ENCODE results near the gene TMC7. TPM values are rescaled to one million over a fixed set of nuclear protein-coding genes. Genes with fewer than 3 reads are reported as not detected.

Gene TMC7
- total RNA-seq, 6 experiments from 2014 or later = 0.16 to 0.37 (median 0.27) TPM

DNA sequence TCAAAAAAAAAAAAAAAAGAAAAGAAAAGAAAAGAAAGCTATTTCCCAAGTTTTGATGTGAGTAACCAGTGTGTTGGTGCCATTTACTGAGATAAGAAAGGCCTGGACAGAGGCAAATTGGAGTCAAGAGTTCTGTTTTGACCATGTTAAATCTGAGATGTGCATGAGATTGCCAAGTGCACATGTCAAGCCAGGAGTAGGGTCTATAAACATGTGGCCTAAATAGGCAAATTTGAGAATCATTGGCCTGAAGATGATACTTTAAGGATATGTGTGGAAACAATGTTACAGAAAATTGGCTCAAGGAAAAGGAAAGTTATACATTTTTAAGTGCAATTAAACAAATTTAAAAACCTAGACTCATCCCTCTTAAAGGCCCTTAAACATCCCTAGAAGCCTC is 42.3 kb upstream of the TMC7 start:
- no peak overlapping the region for H3K4me3 ChIP-seq
- no peaks in the 10 kb centered on the region for H3K36me3 ChIP-seq
- no peak for TF ChIP-seq CTCF (IDR thresholded peaks at IDR 0.05)
- no peak for TF ChIP-seq POLR2A (IDR thresholded peaks at IDR 0.05)
- no peak for DNase-seq
- H3K27me3 ChIP-seq = no peaks in the 10 kb centered on the region
- ATAC-seq = no peak
- intact Hi-C loops (cut with DNase I) = no loop called here
- H3K27ac ChIP-seq = no peak overlapping the region
- peaks cover 0 to 3% (median 1%) of the 10 kb centered on the region in 4 donors for H3K4me1 ChIP-seq
- H3K9me3 ChIP-seq = no peaks in the 10 kb centered on the region

DNA sequence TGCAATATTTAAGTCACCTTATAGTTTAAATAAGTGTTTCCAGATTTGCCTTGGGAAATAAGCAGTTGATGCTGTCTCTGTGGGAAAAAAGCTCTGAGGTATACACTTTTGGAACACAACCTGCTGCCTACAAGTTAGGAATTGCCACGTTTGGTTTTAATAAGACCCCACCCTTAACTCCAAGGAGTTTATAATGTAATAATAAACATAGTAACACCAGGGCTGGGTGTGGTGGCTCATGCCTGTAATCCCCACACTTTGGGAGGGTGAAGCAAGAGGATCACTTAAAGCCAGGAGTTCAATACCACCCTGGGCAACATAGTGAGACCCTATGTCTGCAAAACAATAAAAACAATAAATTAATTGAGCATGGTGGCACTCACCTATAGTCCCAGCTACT is 41.7 kb upstream of the TMC7 start:
- Histone ChIP-seq H3K4me1 (peaks cover 0 to 4% (median 2%) of the 10 kb centered on the region in 4 donors), H3K27me3 (no peaks in the 10 kb centered on the region), H3K4me3 (no peak overlapping the region), H3K36me3 (no peaks in the 10 kb centered on the region), H3K9me3 (no peaks in the 10 kb centered on the region), H3K27ac (no peak overlapping the region)
- DNase-seq (no peak), ATAC-seq (no peak)
- intact Hi-C loops (cut with DNase I) = no loop called here
- WGBS (ENCODE audit: insufficient coverage, low coverage, low lambda C conversion rate, missing lambda C conversion rate) = 56% methylated on average over 1 of the region's 1 CpG
- TF ChIP-seq CTCF (IDR thresholded peaks at IDR 0.05) (no peak), POLR2A (IDR thresholded peaks at IDR 0.05) (no peak)

- no peak for ATAC-seq
Measured at GRCh38 chr16:18943414-18943813, 40.3 kb upstream of the TMC7 start.

DNA sequence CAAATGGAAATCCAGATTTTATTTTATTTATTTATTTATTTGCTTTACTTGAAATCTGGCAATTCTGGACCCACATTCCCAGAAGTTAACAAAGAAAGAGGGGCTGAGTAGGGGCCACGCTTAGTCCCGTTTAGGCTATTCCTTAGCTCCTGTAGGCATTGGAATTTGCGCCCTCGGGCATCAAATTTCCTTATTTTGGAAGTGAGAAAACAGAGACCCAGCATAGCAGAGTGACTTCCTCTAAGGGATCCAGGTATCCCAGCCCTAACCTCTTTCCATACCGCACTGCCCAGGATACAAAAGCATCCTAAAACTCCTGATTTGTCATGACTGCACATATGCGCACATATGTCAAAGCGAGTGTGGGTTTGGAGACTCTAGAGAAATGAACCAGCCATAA is 38.5 kb upstream of the TMC7 start:
- no peaks in the 10 kb centered on the region for H3K9me3 ChIP-seq
- H3K27ac ChIP-seq = no peak overlapping the region
- no peak overlapping the region for H3K4me3 ChIP-seq
- no peak for DNase-seq
- WGBS (ENCODE audit: insufficient coverage, low coverage, low lambda C conversion rate, missing lambda C conversion rate) = 79% methylated on average over 7 of the region's 7 CpGs
- H3K4me1 ChIP-seq = peaks cover 0 to 4% (median 2%) of the 10 kb centered on the region in 4 donors
- intact Hi-C loops (cut with DNase I) = no loop called here
- TF ChIP-seq CTCF (IDR thresholded peaks at IDR 0.05) = no peak
- TF ChIP-seq POLR2A (IDR thresholded peaks at IDR 0.05) = no peak
- no peaks in the 10 kb centered on the region for H3K27me3 ChIP-seq
- H3K36me3 ChIP-seq = no peaks in the 10 kb centered on the region
- ATAC-seq = no peak

More at GRCh38 chr16:18943414-18943813, 40.3 kb upstream of the TMC7 start:
- no peaks in the 10 kb centered on the region for H3K27me3 ChIP-seq
- 81% methylated on average over 7 of the region's 7 CpGs for WGBS (ENCODE audit: insufficient coverage, low coverage, low lambda C conversion rate, missing lambda C conversion rate)
- no peaks in the 10 kb centered on the region for H3K9me3 ChIP-seq
- intact Hi-C loops (cut with DNase I) = no loop called here
- no peak for DNase-seq
- peaks cover 0 to 4% (median 2%) of the 10 kb centered on the region in 4 donors for H3K4me1 ChIP-seq
- TF ChIP-seq POLR2A (IDR thresholded peaks at IDR 0.05) (no peak), CTCF (IDR thresholded peaks at IDR 0.05) (no peak)
- H3K27ac ChIP-seq = no peak overlapping the region
- no peak overlapping the region for H3K4me3 ChIP-seq
- no peaks in the 10 kb centered on the region for H3K36me3 ChIP-seq

Measured in right lobe of liver (tissue), 6 donors.